NCI-H2107 (cell line): ENCODE data around the gene C16orf86.

Experiments
- DNase-seq: peaks from one replicate; lab custom pipeline; 2025; lab: John Stamatoyannopoulos, UW

The C16orf86 gene

GRCh38 chr16:67653789-67654402 is 12.7 kb upstream of the C16orf86 start:
- DNase-seq = no peak

DNA sequence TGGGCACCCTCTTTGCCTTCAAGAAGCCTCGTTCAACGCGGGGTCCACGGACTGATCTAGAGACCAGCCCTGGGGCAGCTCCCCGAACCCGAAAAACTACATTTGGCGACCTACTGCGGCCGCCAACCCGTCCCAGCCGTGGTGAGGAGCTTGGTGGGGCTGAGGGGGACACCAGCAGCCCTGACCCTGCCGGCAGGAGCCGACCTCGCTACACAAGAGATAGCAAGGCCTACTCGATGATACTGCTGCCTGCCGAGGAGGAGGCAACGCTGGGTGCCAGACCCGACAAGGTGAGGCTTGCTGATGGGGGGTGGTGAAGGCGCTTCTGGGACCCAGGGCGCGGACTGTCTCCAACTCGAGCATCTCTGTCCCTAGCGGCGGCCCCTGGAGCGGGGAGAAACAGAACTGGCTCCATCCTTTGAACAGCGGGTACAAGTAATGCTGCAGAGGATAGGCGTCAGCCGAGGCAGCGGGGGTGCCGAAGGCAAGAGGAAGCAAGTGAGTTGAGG is 12.2 kb upstream of the C16orf86 start:
- DNase-seq = no peak

GRCh38 chr16:67655363-67655762 is 11.3 kb upstream of the C16orf86 start:
- DNase-seq = no peak

DNA sequence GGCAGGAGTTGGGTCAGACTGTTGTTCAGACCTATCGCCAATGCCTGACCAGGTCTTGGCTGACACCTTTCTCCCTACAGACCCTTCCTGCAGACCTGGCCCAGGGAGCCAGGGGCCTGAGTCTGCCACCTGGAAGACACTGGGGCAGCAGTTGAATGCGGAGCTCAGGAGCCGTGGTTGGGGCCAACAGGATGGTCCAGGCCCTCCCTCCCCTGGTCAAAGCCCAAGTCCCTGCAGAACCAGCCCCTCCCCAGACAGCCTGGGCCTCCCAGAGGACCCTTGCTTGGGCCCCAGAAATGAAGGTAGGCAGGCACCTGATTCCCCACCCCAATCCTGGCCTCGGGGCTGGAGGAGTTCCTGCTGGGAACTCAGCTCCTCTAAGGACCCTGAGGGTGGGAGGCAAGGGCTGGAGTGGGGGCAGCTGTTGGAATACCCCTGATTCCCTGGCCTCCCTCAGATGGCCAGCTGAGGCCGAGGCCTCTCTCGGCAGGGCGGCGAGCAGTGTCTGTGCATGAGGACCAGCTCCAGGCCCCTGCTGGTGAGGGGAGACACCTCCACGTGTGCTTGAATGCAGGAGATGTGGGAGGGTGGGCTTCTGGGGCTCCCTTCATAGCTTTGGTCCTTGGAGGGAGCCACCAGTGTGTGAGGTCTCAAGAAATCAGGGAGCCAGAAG is 10.1 kb upstream of the C16orf86 start:
- no peak for DNase-seq

GRCh38 chr16:67657017-67657608 is 9.5 kb upstream of the C16orf86 start:
- no peak for DNase-seq

- DNase-seq = no peak
Measured at GRCh38 chr16:67657751-67658518, 8.7 kb upstream of the C16orf86 start.

- no peak for DNase-seq
Measured at GRCh38 chr16:67658849-67659674, 7.6 kb upstream of the C16orf86 start.

GRCh38 chr16:67659675-67660563 is 6.7 kb upstream of the C16orf86 start, which contains the start of gene ACD:
TSS of gene ACD (minus strand) at chr16:67660260. CDS start at chr16:67660220, 40 bp downstream.
- peak; percentile 89 for DNase-seq

DNA sequence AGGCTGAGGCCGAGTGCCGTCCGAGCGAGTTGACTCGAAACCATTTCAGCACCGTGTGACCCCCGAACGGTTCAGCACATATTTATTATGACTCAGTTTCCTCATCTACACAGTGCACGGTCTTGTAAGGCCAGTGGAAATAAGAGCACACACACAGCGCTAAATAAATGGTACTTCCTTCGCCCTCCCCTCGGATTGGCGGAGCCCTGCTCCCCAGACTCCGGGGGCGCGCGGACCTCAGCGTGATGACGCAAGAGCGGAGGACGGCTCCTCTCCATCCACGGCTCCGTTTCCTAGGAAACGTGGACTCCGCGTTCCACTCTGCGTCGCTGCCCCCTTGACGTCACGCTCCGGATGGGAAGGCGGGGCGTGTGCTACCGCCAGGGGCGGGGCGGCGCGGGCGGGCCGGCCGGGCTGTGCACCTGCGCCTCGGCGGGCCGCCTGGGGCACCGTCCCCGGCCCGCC is 6.0 kb upstream of the C16orf86 start, which contains the start of gene PARD6A:
PARD6A (plus strand) TSS at position 397 of the 465 bp plus-strand sequence. CDS start 79 bp downstream, outside the sequence.
- DNase-seq = peak; percentile 96

DNA sequence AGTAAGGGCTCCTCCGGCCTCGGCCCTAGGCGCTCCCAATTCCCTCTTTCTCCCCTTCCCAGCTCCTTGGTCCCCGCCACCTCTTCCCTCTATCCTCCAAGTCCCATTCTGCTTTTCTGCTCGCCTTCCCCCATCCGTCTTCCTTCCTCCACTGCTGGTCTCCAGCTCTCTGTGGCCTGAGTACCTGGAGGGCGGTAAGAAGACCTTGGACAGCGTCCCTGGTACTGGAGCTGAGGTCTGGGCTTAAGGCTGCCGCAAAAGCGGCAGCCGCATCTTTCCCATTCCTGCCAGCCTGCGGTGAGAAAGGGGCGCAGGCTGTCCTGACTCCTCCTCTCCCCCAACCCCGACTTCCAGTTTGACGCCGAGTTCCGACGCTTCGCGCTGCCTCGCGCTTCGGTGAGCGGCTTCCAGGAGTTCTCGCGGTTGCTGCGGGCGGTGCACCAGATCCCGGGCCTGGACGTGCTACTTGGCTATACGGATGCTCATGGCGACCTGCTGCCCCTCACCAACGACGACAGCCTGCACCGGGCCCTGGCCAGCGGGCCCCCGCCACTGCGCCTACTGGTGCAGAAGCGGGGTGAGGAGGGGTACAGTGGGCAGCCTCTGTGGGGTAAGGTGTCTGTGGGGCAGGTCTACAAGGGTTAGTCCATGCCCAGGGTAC is 5.4 kb upstream of the C16orf86 start:
- no peak for DNase-seq

DNA sequence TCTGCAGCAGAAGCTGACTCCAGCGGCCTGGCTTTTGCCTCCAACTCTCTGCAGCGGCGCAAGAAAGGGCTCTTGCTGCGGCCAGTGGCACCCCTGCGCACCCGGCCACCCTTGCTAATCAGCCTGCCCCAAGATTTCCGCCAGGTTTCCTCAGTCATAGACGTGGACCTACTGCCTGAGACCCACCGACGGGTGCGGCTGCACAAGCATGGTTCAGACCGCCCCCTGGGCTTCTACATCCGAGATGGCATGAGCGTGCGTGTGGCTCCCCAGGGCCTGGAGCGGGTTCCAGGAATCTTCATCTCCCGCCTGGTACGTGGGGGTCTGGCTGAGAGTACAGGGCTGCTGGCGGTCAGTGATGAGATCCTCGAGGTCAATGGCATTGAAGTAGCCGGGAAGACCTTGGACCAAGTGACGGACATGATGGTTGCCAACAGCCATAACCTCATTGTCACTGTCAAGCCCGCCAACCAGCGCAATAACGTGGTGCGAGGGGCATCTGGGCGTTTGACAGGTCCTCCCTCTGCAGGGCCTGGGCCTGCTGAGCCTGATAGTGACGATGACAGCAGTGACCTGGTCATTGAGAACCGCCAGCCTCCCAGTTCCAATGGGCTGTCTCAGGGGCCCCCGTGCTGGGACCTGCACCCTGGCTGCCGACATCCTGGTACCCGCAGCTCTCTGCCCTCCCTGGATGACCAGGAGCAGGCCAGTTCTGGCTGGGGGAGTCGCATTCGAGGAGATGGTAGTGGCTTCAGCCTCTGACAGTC is 4.5 kb upstream of the C16orf86 start:
- DNase-seq = no peak

GRCh38 chr16:67662653-67663010 is 4.0 kb upstream of the C16orf86 start:
- DNase-seq = no peak

- DNase-seq = no peak
Measured at GRCh38 chr16:67663151-67663876, 3.3 kb upstream of the C16orf86 start.

DNA sequence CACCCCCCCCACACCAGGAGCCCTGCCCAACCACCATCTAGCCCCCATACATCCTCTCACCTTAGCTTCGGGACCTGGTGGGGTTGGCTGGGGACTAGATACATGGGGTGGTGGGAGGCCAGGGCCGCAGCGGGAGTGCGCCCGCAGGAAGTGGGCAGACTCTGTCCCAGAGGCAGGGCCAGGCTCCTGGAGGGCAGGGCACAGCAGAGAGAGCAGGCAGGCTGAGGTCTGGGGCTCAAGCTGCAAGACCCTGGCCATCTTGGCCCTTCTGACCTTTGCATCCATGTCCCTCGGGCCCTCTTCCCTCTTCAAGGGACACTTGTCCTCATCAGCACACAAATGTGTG is 2.8 kb upstream of the C16orf86 start:
- DNase-seq = no peak

DNA sequence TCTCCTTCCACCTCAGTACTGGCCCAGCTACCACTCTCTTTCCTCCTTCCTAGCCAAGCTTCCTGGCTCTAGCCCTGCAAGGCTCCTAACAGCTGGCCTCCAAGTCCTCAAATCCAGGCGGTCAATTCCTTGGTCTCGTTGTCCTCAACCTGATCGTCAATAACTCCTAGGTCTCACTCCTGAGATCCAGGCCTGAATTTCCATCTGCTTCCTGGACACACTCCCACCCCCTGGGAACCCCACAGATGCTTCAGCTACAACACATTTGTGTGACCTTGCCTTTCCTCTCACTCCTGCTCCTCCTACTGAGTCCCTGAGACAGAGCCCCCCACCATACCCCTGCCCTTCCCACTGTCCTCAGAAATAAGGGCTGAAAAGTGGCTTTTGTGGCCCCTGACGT is 2.4 kb upstream of the C16orf86 start:
- DNase-seq = no peak

DNA sequence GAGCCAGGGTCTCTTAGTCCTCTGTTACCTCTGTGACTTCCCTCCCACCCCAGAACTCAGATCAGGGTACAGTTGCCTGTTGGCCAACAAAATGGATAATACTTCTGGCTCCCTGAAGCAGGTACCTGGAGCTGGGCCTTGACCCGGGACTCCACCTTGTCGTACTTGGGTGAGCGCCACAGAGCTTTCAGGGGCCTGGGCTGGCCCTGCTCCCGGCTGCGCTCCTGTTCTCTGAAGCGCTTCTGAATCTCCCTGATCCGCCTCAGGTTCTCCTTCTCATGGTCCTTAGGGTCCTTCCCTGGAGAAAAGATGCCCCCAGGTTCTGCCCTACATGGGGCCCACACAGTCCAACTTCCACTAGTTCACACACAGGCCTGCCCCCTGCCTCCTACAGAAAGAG is 1.7 kb upstream of the C16orf86 start:
- DNase-seq = no peak

GRCh38 chr16:67665598-67665997 is 1.0 kb upstream of the C16orf86 start:
- no peak for DNase-seq

- DNase-seq = no peak
Measured at GRCh38 chr16:67666032-67666551, 522 bp upstream of the C16orf86 start.
